HepG2 (cell line): Measurements from ENCODE around the gene C10orf67. TPM values are rescaled to one million over a fixed set of nuclear protein-coding genes. Genes with fewer than 3 reads are reported as not detected.

Source experiments
- ATAC-seq: fragments of 200-7000 bp; cut with Tn5 transposase; 3 replicates; pipeline ENCODE4 v1.9.1; 2020; ENCODE audit warnings: mild to moderate bottlenecking, moderate library complexity
- BruUV-seq: library from RNA; stranded (reverse); fragments of 400-500 nt; replicated peaks from 2 replicates; lab custom pipeline; 2021; lab: Mats Ljungman, UMichigan
- CTCF ChIA-PET: fragments of 300-600 bp; formaldehyde crosslinking; extraction: SDS; loops from one replicate; lab custom pipeline; 2021; ENCODE audit warnings: low total read pairs, inconsistent platforms, low intra/inter-chr PET ratio; lab: Yijun Ruan, JAX
- POLR2A ChIA-PET: fragments of 350-600 bp; sonication (Branson Sonifier 250); formaldehyde crosslinking; loops from one replicate; lab custom pipeline; 2020; ENCODE audit warnings: antibody characterized with exemption, inconsistent platforms; lab: Yijun Ruan, JAX
- DNase-seq: peaks from one replicate; pipeline ENCODE4 v3.0.0-alpha.2; 2015; ENCODE audit warnings: low spot score
- FAIRE-seq: peaks from 3 replicates; lab custom pipeline; 2011; peaks lifted over from hg19 to GRCh38; lab: Jason Lieb, UNC
- H2AFZ ChIP-seq: one replicate; pipeline ENCODE4 v1.6.1; 2011; ENCODE audit warnings: low read length, inconsistent platforms
- H3K27ac ChIP-seq: fragments of 300-600 bp; 3 replicates; pipeline ENCODE4 v1.8.0; 2011; ENCODE audit warnings: mixed run types, mild to moderate bottlenecking, mixed read lengths, low read length, inconsistent platforms; ENCODE audit not compliant: insufficient read depth; ENCODE audit errors: extremely low read length
- H3K27me3 ChIP-seq, 2 experiments: fragments of 200-600 bp in 1 of 2; 2 replicates in 1 of 2; 3 replicates in 1 of 2; pipeline versions ENCODE4 v1.6.0 to v1.8.0; 2011; ENCODE audit warnings: low read length in 2 of 2, mild to moderate bottlenecking in 2 of 2, moderate library complexity in 2 of 2, inconsistent platforms in 1 of 2; ENCODE audit not compliant: insufficient read depth in 2 of 2, control insufficient read depth in 1 of 2
- H3K36me3 ChIP-seq, 2 experiments: fragments of 200-600 bp in 1 of 2; replicated peaks in 1 of 2; 2 replicates in 1 of 2; 3 replicates in 1 of 2; pipeline versions ENCODE4 v1.5.1 to v1.8.0; 2011; ENCODE audit warnings: low read length in 2 of 2, inconsistent platforms in 1 of 2; ENCODE audit not compliant: insufficient read depth in 2 of 2, control insufficient read depth in 1 of 2
- H3K4me1 ChIP-seq: 2 replicates; pipeline ENCODE4 v1.5.1; 2012; ENCODE audit warnings: low read length, inconsistent platforms; ENCODE audit not compliant: insufficient read depth
- H3K4me2 ChIP-seq: 2 replicates; pipeline ENCODE4 v1.6.0; 2011; ENCODE audit warnings: low read depth, low read length, inconsistent platforms
- H3K4me3 ChIP-seq, 3 experiments: fragments of 200-600 bp in 1 of 3; sonication (generic), shearing (Covaris generic) in 1 of 3; replicated peaks in 1 of 3; 2 replicates each; pipeline ENCODE4 v1.5.1; 2011 to 2016; ENCODE audit warnings: low read length in 3 of 3, inconsistent platforms in 2 of 3, low read depth in 2 of 3, mild to moderate bottlenecking in 2 of 3, control low read depth in 1 of 3, mixed read lengths in 1 of 3; ENCODE audit not compliant: insufficient read depth in 1 of 3
- H3K79me2 ChIP-seq: one replicate; pipeline ENCODE4 v1.6.1; 2011; ENCODE audit warnings: low read length, inconsistent platforms; ENCODE audit not compliant: insufficient read depth
- H3K9ac ChIP-seq: 2 replicates; pipeline ENCODE4 v1.6.0; 2011; ENCODE audit warnings: mild to moderate bottlenecking, low read depth, low read length, inconsistent platforms; ENCODE audit not compliant: insufficient read depth
- H3K9me3 ChIP-seq: 2 replicates; pipeline ENCODE4 v1.5.1; 2012; ENCODE audit warnings: mild to moderate bottlenecking, low read length
- H4K20me1 ChIP-seq: 2 replicates; pipeline ENCODE4 v1.6.0; 2011; ENCODE audit warnings: inconsistent platforms, mild to moderate bottlenecking, low read length, moderate library complexity; ENCODE audit not compliant: insufficient read depth
- BRF2 ChIP-seq: sonication (generic); formaldehyde crosslinking; IDR thresholded peaks from 2 replicates; pipeline ENCODE4 v1.8.1; 2022; ENCODE audit warnings: mild to moderate bottlenecking, missing genetic modification reagents
- CENPT ChIP-seq: sonication (generic); formaldehyde crosslinking; IDR thresholded peaks from 2 replicates; pipeline ENCODE4 v1.8.0; 2022; ENCODE audit warnings: low read depth, mild to moderate bottlenecking, moderate library complexity, missing genetic modification reagents
- CHD4 ChIP-seq: fragments of 200-600 bp; sonication (generic); IDR thresholded peaks from 2 replicates; pipeline ENCODE4 v1.7.0; 2017; ENCODE audit warnings: mild to moderate bottlenecking, low read length, borderline replicate concordance
- FOXP4 ChIP-seq: sonication (generic); formaldehyde crosslinking; IDR thresholded peaks from 2 replicates; pipeline ENCODE4 v1.4.0; 2020; ENCODE audit warnings: missing genetic modification reagents
- GATAD2A ChIP-seq: IDR thresholded peaks from 2 replicates; pipeline ENCODE4 v1.6.1; 2016
- GRHL1 ChIP-seq: sonication (generic); formaldehyde crosslinking; conservative IDR thresholded peaks from 2 replicates; pipeline ENCODE4 v1.8.0; 2022; ENCODE audit warnings: missing genetic modification reagents
- HNRNPK ChIP-seq: fragments of 200-400 bp; formaldehyde crosslinking; IDR thresholded peaks from 2 replicates; pipeline ENCODE4 v1.6.1; 2018; ENCODE audit warnings: low read length, low read depth, moderate library complexity, mild to moderate bottlenecking; ENCODE audit not compliant: poor library complexity, severe bottlenecking
- HNRNPUL1 ChIP-seq: fragments of 200-400 bp; formaldehyde crosslinking; IDR thresholded peaks from 2 replicates; pipeline ENCODE4 v1.6.1; 2017; ENCODE audit warnings: low read depth, mild to moderate bottlenecking, low read length, moderate library complexity
- IRF2 ChIP-seq: IDR thresholded peaks from 2 replicates; pipeline ENCODE4 v1.6.1; 2018; ENCODE audit warnings: missing genetic modification reagents, missing compliant biosample characterization
- JUND ChIP-seq: sonication (generic); formaldehyde crosslinking; IDR thresholded peaks from 2 replicates; pipeline ENCODE4 v1.8.0; 2022; ENCODE audit warnings: mild to moderate bottlenecking, missing genetic modification reagents
- MTF1 ChIP-seq: sonication (generic); formaldehyde crosslinking; IDR thresholded peaks from 2 replicates; pipeline ENCODE4 v1.5.0; 2020; ENCODE audit warnings: missing genetic modification reagents
- NCOA1 ChIP-seq: sonication (generic); formaldehyde crosslinking; IDR thresholded peaks from 2 replicates; pipeline ENCODE4 v1.9.0; 2021; ENCODE audit warnings: missing genetic modification reagents
- RFX3 ChIP-seq: IDR thresholded peaks from 2 replicates; pipeline ENCODE4 v1.6.1; 2016; ENCODE audit warnings: missing biosample characterization, missing genetic modification reagents
- SIX4 ChIP-seq: sonication (generic); formaldehyde crosslinking; IDR thresholded peaks from 2 replicates; pipeline ENCODE4 v1.4.0; 2020; ENCODE audit warnings: missing genetic modification reagents
- TBX3 ChIP-seq: fragments of 450-650 bp; IDR thresholded peaks from 2 replicates; pipeline ENCODE4 v1.6.1; 2017; ENCODE audit warnings: antibody characterized with exemption, mild to moderate bottlenecking, inconsistent platforms, borderline replicate concordance
- TOE1 ChIP-seq: sonication (generic); formaldehyde crosslinking; IDR thresholded peaks from 2 replicates; pipeline ENCODE4 v1.4.0; 2020; ENCODE audit warnings: mild to moderate bottlenecking, missing genetic modification reagents
- UBTF ChIP-seq: sonication (generic); formaldehyde crosslinking; IDR thresholded peaks from 2 replicates; pipeline ENCODE4 v1.4.0; 2020; ENCODE audit warnings: mild to moderate bottlenecking, missing genetic modification reagents
- ZFY ChIP-seq: sonication (generic); formaldehyde crosslinking; IDR thresholded peaks from 2 replicates; pipeline ENCODE4 v1.4.0; 2020; ENCODE audit warnings: missing genetic modification reagents
- ZNF382 ChIP-seq: sonication (generic); formaldehyde crosslinking; IDR thresholded peaks from 2 replicates; pipeline ENCODE4 v1.5.0; 2020; ENCODE audit warnings: missing genetic modification reagents, mild to moderate bottlenecking, borderline replicate concordance
- WGBS: methylation state at CpG from one replicate; pipeline ENCODE4 v1.1.6; 2017; ENCODE audit warnings: low lambda C conversion rate; 5-methylcytosine and 5-hydroxymethylcytosine counted together
- in situ Hi-C: cut with HindIII; loops from 2 replicates; pipeline ENCODE4 v1.10.0; 2017; ENCODE audit warnings: low pct_unique_long_range_greater_than_20kb; ENCODE audit not compliant: extremely low pct_ligation_motif_present
- intact Hi-C: fragments of 100-400 bp; cut with micrococcal nuclease; formaldehyde crosslinking; loops from one replicate; pipeline ENCODE4 v1.10.0; 2022; ENCODE audit not compliant: unreplicated experiment
- polyA plus RNA-seq, 8 experiments: library from polyadenylated mRNA; depleted of rRNA in 3 of 8; stranded (reverse) in 7 of 8; unstranded in 1 of 8; fragments of >200 nt; fragmentation: Illumina TruSeq in 4 of 8; extraction: Trizol in 4 of 8; gene quantifications; 2 replicates each; pipeline versions ENCODE4 v1.2.1 to v1.2.3, GENCODE V29; 2011 to 2016; ENCODE audit warnings: low read depth in 4 of 8, missing spikeins in 1 of 8, mixed read lengths in 1 of 8; ENCODE audit not compliant: insufficient read depth in 1 of 8
- total RNA-seq, 5 experiments: library from RNA; depleted of rRNA; stranded (reverse); fragments of >200 nt; fragmentation: Illumina TruSeq; extraction: Trizol; gene quantifications; 2 replicates each; pipeline ENCODE4 v1.2.3, GENCODE V29; 2016; ENCODE audit warnings: low read depth in 1 of 5

C10orf67 gene
- total and polyA plus RNA-seq, 2 of the 13 experiments (the other 11 are each of a cell fraction or from before 2014, with no cell fraction given), result not detected

GRCh38 chr10:23359692-23360380, 15.2 kb upstream of the C10orf67 start:
- Histone ChIP-seq H3K79me2 (no peaks in the 10 kb centered on the region), H3K4me1 (peaks cover 7% of the 10 kb centered on the region), H3K4me3 (no peak overlapping the region), H3K9ac (no peak overlapping the region), H3K9me3 (no peaks in the 10 kb centered on the region), H3K27ac (no peak overlapping the region), H4K20me1 (no peaks in the 10 kb centered on the region), H3K36me3 (no peaks in the 10 kb centered on the region), H3K27me3 (no peaks in the 10 kb centered on the region; a peak in 1 of 5 replicates), H3K4me2 (no peak overlapping the region), H2AFZ (no peak overlapping the region)
- in situ Hi-C loops, result no loop called here
- BruUV-seq, result no TSS peak
- intact Hi-C loops, result no loop called here
- WGBS, result 21% methylated on average over 8 of the region's 8 CpGs
- POLR2A ChIA-PET, result no interaction called here
- DNase-seq, result no peak
- CTCF ChIA-PET, result no interaction called here
- no peak for FAIRE-seq
- no peak for ATAC-seq
- TF ChIP-seq HNRNPUL1 (no peak), SIX4 (CRISPR knock-in tag) (no peak), GRHL1 (CRISPR knock-in tag) (no peak), UBTF (CRISPR knock-in tag) (no peak), MTF1 (CRISPR knock-in tag) (no peak), BRF2 (CRISPR knock-in tag) (no peak), GATAD2A (no peak), IRF2 (no peak), TBX3 (no peak), ZNF382 (no peak), FOXP4 (CRISPR knock-in tag) (no peak), RFX3 (no peak), NCOA1 (CRISPR knock-in tag) (no peak), TOE1 (no peak), HNRNPK (no peak), ZFY (CRISPR knock-in tag) (no peak), CENPT (CRISPR knock-in tag) (no peak), JUND (CRISPR knock-in tag) (no peak), CHD4 (no peak)
